Esophagus muscularis mucosa (tissue), 3 donors: ENCODE measurements around the gene PAQR7.

ENCODE experiments used
- CTCF ChIP-seq, 3 experiments: fragments of 200-600 bp in 2 of 3; fragments of 450-650 bp in 1 of 3; sonication (generic) in 2 of 3; IDR thresholded peaks; one replicate each; pipeline ENCODE4 v1.5.1; 2017 to 2019; ENCODE audit warnings: antibody characterized with exemption in 3 of 3, mild to moderate bottlenecking in 2 of 3, moderate library complexity in 1 of 3
- POLR2A ChIP-seq: fragments of 450-650 bp; IDR thresholded peaks from one replicate; pipeline ENCODE4 v1.6.1; 2017; ENCODE audit warnings: antibody characterized with exemption, moderate library complexity, mild to moderate bottlenecking, low read depth
- POLR2AphosphoS5 ChIP-seq, 2 donors: sonication (generic); formaldehyde crosslinking; IDR thresholded peaks; one replicate each; pipeline ENCODE4 v1.6.1; 2017; ENCODE audit warnings: antibody characterized with exemption in 2 of 2

DNA sequence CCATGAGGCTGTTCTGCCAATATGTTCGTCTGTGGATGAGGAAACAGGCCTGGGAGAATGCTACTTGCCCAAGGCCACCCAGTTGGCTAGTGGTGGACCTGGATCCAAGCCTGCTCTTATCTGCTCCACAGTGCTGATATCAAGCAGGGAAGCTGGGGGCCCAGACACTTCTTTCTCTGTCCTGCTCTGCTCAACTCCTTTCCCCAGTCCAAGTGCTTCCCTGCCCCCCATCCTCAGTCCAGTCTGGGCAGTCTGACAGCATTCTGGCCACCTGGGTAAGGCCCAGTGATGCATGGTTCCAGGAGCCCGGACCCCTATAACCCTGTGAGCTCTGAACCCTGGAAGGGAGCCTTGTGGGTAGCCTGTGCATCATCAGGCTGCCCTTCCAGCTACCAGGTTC is 4.2 kb upstream of the PAQR7 start:
- TF ChIP-seq POLR2A (no peak), POLR2AphosphoS5 (IDR thresholded peaks at IDR 0.05) (no peak), CTCF (IDR thresholded peaks at IDR 0.05) (no peak)
